GM21576 (cell line): ENCODE data around the gene LENG1.
A peak's percentile ranks its signal among the peaks of the same experiment; 100 is the strongest.
"Not testable (repeated sequence)": the region's sequence is repeated elsewhere in the genome, so short reads cannot be mapped to it uniquely, and the experiment has no call there.

Source experiments
- ATAC-seq: cut with Tn5 transposase; IDR thresholded peaks from one replicate; pipeline ENCODE4 v1.9.1; 2021; ENCODE audit warnings: mild to moderate bottlenecking, moderate library complexity; ENCODE audit not compliant: unreplicated experiment

The LENG1 gene

DNA sequence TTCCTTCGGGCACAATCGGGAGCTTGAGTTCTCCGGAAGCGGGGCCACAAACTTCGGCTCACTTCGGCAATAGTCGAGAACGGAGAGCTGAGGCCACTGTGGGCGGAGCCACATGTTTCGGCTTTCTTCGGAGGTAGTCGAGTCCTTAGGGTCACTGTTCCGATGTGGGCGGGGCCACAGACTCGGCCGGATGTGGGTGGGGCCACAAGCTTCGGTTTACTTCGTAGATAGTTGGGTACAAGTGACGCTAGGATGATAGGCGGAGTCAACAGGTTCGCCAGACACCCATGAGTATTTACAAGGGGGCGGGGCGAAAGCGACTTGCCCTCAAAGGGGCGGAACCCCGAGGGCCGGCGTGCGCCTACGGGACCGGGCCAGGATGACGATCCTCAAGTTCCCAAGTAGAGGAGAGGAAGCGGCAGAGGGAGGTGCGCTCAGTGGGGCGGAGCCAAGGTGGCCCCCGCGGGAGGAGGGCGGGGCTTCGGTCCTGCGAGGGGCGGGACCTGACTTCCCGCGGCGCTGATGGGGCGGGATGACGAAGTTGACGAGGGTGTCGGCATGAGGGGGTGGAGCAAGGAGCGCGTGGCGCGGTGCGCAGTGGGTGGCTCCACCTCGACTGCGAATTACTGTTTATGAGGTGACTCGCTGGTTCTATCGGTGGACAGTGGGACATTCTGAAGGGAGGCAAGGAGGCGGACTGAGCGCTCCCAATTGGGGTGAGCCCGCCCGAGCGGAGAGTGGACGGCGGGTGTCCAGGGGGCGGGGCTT is 30.4 kb upstream of the LENG1 start:
- ATAC-seq = peak; percentile 43

DNA sequence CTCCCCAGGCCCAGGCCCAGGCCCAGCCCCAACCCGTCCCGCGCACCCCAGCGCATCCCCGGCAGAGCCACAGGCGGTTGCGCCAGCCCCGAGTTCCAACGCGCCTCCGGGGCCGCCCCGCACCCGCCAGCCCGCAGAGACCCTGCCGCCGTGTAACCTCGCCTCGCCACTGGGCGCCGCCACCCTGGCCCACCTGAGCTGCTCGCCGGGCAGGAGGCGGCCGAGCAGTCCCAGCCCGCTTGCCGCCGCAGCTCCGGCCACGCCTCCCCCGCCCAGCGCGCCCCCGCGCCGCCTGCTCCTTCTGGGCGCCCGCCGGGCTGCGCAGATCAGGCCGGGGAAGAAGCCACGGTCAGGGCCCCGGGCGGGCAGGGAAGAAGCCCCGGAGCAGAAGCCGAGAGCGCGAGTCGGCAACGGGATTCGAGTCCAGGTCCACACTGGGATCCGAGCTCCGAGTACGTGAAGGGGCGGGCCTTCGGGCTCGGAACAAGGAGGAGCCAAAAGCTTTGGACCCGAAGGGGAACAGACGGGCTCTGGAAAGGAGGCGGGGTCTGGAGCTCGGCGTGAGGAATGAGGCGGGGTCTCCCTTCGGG is 29.7 kb upstream of the LENG1 start, which contains the start of gene MBOAT7:
TSS of gene MBOAT7 (minus strand) at position 436 of the 590 bp plus-strand sequence. CDS start 1,072 bp downstream, outside the sequence.
- ATAC-seq = peak; percentile 20

DNA sequence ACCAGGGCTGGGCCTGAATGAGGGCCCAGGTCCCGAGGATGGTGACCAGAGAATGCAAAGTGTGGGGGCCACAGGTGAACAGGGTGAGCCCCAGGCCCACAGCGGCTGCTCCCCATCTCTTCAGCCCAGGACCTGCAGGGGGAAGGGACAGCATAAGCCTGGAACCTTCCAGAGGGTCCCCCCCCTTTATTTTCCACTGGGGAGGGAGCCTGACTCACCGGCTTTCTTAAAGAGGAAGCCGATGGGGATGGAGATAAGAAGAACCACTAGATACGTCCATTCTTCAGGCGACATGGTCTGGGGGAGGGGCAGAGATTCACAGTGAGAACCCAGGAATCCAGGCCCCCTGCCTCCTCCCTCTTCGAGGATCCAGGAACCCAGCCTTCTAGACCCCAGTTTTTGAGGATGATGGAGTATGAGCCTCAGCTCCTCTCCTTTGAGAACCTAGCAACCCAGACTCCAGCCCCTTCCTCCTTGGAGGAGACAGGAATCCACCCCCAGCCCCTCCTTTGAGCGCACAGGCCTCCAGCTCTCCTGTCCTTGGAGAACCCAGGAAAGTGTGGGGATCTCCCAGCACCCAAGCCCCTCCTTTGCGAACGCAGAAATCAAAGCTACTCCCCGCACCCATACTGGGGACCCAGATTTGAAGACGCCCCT is 28.8 kb upstream of the LENG1 start:
- no peak for ATAC-seq

DNA sequence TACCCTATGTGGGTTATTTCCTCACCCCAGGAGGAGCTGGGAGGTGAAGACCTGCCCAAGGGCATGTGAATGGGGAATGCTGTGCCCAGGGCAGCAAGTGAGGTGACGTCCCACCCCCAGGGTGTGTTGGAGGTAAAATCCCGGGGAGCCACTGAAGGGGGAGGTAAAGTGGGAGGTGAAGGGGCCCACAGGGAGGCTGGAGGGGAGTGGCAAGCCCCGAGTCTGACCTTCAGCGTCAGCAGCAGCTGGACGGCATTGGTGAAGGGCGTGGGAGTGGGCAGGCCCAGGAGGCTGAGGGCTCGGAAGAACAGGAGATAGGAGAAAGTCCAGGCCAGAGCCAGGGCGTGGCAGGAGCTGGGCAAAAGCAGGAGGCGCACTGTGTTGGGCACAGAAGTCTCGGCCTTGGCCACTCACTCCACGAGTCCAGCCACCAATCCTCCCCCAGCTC is 27.4 kb upstream of the LENG1 start:
- no peak for ATAC-seq

DNA sequence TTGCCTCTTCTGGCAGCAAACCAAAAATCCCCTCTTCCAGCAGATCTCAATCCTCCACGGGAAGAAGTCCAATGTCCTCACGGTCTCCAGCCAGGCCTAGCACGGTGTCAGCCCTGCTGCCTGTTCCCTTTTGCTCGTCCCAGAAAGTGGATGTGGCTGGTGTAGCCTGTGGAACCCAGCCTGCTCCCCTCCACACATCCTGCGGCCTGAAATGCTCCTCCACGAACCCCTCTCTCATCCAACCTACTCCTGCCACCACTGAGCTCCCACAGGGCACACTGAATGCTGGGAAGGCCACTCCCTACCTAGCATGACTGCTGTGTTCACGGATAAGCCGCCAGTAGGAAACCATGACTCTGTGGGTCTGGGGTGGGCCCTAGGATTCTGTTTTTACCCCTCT is 26.8 kb upstream of the LENG1 start:
- no peak for ATAC-seq

DNA sequence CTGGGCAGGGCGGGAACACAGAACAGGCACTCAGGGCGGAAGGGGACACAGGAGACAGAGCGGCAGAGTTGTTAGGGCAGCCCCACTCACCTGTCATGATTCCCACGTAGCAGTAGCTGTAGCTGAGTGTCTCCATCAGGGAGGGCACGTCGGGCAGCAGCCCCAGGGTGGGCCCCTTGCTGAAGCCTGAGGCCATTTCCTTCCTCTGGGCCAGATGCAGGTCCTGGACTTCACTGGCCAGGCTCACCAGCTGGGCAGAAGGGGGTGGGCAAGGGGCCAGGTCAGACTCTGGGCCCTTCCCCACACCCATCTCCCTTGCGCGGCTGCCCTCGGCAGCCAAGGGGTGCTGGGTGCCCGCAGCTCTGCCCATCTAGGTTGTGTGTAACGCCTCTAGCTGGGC is 23.9 kb upstream of the LENG1 start:
- no peak for ATAC-seq

DNA sequence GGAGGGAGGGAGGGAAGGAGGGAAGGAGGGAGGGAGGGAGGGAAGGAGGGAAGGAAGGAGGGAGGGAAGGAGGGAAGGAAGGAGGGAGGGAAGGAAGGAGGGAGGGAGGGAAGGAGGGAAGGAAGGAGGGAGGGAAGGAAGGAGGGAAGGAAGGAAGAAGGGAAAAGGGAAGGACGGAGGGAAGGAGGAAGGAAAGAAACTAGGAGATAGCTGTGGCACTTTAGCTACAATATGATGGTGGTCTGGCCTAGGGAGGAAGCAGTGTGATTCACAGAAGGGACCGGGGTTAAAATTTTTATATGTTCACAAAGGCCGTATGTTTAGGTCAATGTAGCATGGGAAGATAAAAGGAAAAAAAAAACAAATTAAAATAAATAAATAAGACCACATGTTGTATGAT is 22.4 kb upstream of the LENG1 start:
- ATAC-seq = not testable (repeated sequence)

DNA sequence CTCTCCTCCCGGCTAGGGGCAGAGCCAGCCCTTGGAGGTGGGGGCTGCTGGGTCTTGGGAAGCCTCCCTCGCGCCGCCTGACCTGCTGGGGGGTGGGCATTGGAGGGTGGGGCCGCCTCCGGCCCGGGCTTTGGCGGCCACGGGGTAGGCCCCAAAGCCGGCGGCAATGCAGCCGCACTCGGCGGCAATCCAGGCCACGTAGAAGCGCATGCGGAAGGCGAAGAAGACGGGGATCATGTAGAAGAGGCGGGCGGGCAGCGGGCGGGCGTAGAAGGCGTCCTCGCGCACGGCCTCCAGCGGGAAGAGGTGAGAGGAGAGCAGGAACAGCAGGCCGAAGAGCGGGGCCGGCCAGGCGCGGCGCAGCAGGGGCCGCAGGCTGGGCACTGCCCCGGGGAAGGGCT is 21.2 kb upstream of the LENG1 start:
- ATAC-seq = no peak

DNA sequence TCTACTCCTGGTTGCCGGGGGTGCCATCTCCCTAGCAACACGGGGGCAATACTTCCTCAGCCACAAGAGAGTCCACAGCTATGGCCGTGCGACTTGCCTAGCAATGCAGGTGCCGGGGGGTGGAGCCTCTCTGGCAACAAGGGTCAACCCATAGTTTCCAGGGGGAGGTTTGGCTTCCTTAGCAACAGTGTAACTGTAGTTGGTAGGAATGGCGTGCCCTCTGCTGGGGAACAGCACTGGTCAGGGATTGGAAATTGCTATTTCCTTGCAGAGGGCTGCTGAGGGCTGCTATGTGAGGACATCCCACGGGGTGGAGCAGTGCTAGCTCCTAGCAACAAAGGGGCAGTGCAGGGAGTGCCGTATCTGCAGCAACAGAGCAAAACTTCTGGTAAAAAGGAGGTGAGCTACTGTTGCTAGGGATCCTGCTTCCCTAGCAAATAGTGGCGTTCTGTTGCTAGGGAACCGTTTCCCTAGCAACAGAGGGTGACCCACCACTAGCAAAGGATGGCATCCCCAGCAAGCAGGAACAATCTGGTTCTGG is 20.5 kb upstream of the LENG1 start:
- ATAC-seq = no peak

DNA sequence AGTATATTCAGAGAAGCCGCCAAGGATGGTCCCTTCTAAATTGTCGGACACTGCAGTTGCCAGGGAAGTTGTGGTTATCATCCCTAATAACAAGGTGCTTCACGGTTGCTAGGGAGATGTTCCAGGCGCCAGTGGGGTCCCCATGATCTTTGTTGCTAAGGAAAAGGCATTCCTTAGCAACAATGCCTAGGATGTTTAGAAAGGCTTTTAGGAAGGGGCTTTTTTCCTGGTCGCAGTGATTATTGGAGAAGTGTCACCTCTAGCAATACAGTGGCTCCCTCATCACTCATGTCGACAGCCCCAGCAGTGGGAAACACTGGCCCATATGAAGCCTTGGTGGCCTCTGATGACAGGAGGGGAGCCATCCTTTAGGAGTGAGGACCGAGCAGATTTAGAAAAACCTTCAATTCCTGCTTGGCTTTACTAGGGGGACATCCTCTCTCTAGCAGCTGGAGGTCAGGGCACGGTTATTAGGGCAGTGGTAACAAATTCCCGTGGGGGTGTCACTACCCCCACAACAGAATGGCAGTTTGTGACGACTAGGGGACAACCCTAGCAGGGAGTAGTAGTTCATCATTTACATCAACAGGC is 19.8 kb upstream of the LENG1 start:
- ATAC-seq = no peak

DNA sequence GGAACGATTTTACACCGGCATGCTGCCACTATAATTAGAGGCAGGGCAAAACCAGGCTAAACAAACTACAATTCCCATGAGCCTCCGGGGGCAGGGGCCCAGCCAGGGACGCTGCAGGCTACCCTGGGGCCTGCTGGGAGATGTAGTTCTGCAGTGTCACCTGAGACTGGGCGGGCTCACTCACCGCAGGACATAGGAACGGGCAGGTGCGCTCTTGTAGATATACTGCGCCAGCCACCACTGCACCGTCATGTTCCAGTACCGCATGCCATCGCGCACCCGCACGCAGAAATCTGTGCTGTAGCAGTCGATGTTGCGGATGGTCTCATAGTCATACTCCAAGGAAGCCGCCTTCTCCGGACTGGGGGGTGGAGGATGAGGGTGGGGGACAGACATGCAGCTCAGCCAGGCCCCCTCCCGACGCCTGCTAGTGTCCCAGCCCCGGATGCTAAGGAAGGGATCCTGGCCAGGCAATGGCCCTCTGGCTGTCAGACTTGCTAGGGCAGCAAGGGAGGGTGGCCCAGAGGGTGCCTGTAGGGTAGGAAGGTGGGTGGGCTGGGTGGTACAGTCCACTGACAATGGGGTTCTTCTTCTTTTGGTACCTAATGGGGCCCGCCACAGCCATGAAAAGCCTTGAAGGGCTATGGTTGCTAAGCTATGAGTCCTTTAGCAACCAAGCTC is 19.2 kb upstream of the LENG1 start:
- ATAC-seq = no peak

DNA sequence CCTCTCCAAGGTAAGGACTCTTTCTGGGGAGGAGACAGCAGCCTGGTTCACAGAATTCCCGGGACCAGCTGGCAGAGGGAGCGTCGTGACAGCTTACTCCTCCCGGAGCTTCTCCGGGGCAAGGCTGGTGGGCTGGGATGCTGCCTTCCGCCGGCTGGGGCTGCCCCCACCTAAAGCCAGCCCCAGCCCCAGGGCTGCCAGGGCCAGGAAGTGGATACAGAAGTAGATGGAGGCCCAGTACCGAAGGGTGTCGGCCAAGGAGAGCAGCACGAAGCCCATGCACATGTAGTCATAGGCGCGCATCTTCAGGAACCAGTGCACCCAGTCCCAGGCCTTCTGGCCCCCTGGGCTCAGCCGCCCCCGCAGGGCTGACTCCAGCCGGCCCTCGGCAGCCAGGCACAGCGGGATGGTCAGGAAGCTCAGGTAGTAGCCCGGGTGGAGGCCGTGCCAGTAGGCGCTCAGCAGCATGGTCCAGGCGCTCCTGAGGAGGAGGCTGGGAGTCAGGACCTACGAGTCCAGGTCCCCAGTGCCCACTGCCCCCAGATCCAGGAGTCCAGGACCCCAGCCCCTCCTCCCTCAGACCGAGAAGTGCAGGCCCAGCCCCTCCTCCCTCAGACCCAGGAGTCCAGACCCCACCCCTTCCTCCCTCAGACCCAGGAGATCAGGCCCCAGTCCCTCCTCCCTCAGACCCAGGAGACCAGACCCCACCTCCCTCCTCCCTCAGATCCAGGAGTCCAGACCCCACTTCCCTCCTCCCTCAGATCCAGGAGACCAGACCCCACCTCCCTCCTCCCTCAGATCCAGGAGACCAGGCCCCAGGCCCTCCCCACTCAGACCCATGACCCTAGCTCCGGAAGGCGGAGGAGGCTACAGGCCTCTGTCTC is 14.7 kb upstream of the LENG1 start:
- no peak for ATAC-seq

DNA sequence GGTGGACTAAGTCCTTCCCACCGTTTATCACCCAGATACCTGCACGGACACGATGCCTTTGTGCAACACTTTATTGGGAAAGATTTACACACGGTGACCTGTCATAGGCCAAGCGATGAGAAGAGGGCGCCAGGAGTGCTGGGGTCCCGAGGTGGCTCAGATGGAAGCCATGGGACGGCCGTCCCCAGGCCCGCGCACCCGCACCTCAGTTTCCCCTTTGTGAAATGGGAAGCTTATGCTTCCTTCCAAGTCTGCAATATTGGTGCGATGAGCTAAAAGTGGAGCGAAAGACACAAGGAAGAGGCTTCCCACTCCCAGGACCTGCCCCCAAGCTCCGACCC is 13.8 kb upstream of the LENG1 start:
- no peak for ATAC-seq

DNA sequence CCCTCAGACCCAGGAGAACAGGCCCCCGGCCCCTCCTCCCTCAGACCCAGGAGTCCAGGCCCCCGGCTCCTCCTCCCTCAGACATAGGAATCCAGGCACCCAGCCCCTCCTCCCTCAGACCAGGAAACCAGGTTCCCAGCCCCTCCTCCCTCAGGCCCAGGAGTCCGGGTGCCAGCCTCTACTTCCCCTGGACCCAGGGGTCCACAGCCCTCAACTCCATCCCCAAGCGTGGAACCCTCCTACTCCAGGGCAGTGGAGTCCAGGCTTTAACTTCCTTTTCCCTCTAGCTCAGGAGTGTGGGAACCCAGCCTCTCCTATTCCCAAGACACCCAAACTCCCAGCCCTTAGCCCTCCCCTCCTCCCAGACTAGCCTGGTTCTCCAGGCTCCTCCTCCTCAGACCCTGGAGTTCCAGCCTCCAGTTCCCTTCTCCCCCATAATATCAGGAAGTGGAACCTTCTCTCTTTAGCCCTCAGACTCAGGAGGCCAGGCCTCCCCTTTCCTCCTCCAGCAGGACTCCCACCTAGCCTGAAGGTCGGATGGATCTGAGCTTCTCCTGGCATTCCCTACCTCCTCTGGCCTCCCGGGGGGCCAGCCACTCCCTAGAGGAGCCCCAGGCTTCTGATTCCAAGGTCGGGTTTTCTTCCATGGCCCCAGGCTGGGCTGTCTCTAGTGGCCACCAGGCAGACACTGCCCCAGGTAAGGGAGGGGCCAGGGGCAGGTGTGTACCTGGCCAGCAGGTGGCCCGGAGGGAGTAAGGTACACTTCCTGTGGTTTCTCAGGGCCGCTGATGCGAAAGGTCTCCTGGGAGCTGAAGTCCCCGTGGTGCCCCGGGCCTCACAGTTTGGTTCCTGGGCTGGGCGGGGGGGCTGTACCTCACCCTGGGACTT is 13.2 kb upstream of the LENG1 start, which contains the start of gene TMC4:
TSS of gene TMC4 (minus strand) at position 690 of the 888 bp plus-strand sequence. CDS start at position 647, 43 bp downstream.
- no peak for ATAC-seq

DNA sequence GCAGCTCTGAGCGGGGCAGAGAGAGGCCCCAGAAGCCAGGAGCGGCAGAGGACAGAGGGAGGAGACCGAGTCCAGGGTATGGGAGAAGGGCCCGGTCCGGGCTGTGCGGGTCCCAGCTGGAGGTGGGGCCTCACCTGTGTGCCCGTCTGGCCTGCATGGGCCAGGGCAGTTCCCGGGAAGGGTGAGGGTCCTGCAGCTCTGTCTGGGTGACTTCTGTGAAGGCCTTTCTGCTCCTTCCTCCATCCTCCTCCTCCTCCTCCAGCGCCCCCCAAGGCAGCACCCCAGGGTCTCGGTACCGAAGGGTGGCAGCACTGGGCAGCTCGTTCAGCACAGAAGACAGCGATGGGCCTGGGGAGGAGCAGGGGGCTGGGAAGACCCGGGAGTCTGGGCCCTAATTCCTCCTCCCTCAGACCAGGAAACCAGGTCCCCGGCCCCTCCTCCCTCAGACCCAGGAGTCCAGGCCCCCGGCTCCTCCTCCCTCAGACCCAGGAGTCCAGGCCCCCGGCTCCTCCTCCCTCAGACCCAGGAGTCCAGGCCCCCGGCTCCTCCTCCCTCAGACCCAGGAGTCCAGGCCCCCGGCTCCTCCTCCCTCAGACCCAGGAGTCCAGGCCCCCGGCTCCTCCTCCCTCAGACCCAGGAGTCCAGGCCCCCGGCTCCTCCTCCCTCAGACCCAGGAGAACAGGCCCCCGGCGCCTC is 12.4 kb upstream of the LENG1 start:
- not testable (repeated sequence) for ATAC-seq

DNA sequence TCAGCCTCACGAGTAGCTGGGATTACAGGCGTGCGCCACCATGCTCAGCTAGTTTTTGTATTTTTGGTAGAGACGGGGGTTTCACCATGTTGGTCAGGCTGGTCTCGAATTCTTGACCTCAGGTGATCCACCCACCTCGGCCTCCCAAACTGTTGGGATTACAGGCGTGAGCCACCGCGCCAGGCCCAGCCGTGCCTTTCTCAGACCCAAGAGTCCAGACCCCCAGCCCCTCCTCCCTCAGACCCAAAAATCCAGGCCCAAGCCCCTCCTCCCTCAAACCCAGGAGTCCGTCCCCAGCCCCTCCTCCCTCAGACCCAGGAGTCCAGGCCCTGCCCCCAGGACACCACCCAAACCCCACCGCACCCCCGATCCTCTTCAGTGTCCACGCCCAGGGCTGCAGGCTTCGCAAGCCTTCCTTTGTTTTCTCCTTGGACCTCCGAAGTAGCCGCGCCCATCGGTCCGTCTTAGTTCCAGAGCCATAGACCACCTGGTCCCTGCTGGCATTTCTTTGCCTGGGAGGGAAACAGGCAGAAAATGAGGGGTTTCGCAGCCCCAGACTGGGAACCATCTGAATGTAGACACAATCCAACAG is 9.7 kb upstream of the LENG1 start:
- ATAC-seq = no peak

DNA sequence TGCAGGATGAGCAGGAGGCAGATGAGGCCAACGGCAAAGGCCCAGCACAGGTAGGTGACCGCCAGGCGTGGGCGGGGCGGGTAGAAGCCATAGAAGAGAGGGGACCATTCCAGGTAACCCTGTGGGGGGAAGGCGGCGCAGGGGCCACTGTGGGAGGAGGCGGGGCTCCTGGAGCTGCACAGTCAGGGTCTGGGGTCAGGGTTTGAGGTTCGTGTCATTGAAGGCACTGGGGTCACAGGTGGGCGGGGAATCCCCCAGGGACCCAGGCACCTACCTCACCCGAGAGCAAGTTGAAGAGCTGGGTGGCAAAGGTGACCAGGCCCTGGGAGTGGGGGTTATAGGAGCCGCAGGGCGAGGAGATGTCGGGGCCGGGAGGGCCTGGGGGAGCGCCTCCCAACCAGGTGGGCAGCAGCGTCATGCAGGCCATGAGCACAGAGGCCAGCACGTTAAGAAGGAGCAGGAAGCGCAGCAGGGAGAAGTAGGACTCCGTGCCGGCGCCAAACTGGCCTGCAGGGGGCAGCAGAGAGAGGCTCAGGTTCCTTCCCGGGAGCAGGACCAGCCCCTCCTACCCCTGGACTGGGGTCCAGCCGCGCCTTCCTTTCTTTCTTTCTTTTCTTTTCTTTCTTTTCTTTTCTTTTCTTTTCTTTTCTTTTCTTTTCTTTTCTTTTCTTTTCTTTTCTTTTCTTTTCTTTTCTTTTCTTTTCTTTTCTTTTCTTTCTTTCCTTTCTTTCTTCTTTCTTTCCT is 8.8 kb upstream of the LENG1 start:
- ATAC-seq = no peak
